Measurements from ENCODE around the gene ARL3.
"Not testable (repeated sequence)": the region's sequence is repeated elsewhere in the genome, so short reads cannot be mapped to it uniquely, and the experiment has no call there.

The ARL3 gene

GRCh38 chr10:102713814-102714620 lies at the start of gene ARL3:
ARL3 (minus strand) TSS chr10:102714397; CDS start chr10:102714275, 122 bp downstream.
- peak; percentile 88 for DNase-seq (ENCODE audit: low read depth)

GRCh38 chr10:102763037-102763607 lies 48.9 kb upstream of the ARL3 start:
- no peak for DNase-seq (ENCODE audit: low read depth)

GRCh38 chr10:102762401-102763015 lies 48.3 kb upstream of the ARL3 start:
- no peak for DNase-seq (ENCODE audit: low read depth)

- no peak for DNase-seq (ENCODE audit: low read depth)
These were observed 47.8 kb upstream of the ARL3 start for GRCh38 chr10:102761981-102762380.

- no peak for DNase-seq (ENCODE audit: low read depth)
These were observed 45.5 kb upstream of the ARL3 start for GRCh38 chr10:102759497-102760210.

GRCh38 chr10:102758933-102759262 lies 44.7 kb upstream of the ARL3 start:
- DNase-seq (ENCODE audit: low read depth) = not testable (repeated sequence)

- DNase-seq (ENCODE audit: low read depth) = no peak
These were observed 44.2 kb upstream of the ARL3 start for GRCh38 chr10:102758240-102758932.

GRCh38 chr10:102757323-102757722 lies 43.1 kb upstream of the ARL3 start:
- DNase-seq (ENCODE audit: low read depth) = no peak

- no peak for DNase-seq (ENCODE audit: low read depth)
These were observed 39.5 kb upstream of the ARL3 start for GRCh38 chr10:102753718-102754117.

- no peak for DNase-seq (ENCODE audit: low read depth)
These were observed 38.9 kb upstream of the ARL3 start for GRCh38 chr10:102752934-102753664.

- no peak for DNase-seq (ENCODE audit: low read depth)
These were observed 38.2 kb upstream of the ARL3 start for GRCh38 chr10:102752266-102752930.

GRCh38 chr10:102745157-102745556 lies 31.0 kb upstream of the ARL3 start:
- no peak for DNase-seq (ENCODE audit: low read depth)

GRCh38 chr10:102744374-102745051 lies 30.3 kb upstream of the ARL3 start:
- no peak for DNase-seq (ENCODE audit: low read depth)

- peak; percentile 69 for DNase-seq (ENCODE audit: low read depth)
These were observed 29.6 kb upstream of the ARL3 start, which contains the start of gene WBP1L for GRCh38 chr10:102743588-102744373. WBP1L (plus strand) TSS chr10:102743948; CDS start chr10:102744054, 106 bp downstream.

GRCh38 chr10:102743078-102743587 lies 28.9 kb upstream of the ARL3 start:
- DNase-seq (ENCODE audit: low read depth) = no peak

- not testable (repeated sequence) for DNase-seq (ENCODE audit: low read depth)
These were observed 28.1 kb upstream of the ARL3 start for GRCh38 chr10:102742313-102742712.

- no peak for DNase-seq (ENCODE audit: low read depth)
These were observed 27.6 kb upstream of the ARL3 start for GRCh38 chr10:102741726-102742237.

- no peak for DNase-seq (ENCODE audit: low read depth)
These were observed 26.0 kb upstream of the ARL3 start for GRCh38 chr10:102740229-102740628.

- DNase-seq (ENCODE audit: low read depth) = no peak
These were observed 24.5 kb upstream of the ARL3 start for GRCh38 chr10:102738692-102739121.
